ENCODE results near the gene TTC28. TPM values are rescaled to one million over a fixed set of nuclear protein-coding genes. Genes with fewer than 3 reads are reported as not detected.

TTC28 gene
- total and polyA plus RNA-seq, 2 donors (not counting 3 experiments of a cell fraction or from before 2014, with no cell fraction given), result 16.5 to 51.1 TPM

- no peak overlapping the region for H2AFZ ChIP-seq (ENCODE audit: low read depth, low read length)
- H3K27me3 ChIP-seq (ENCODE audit: control insufficient read depth in 2 of 2, insufficient read depth in 2 of 2, low read length in 2 of 2), result no peaks in the 10 kb centered on the region
- H3K79me2 ChIP-seq (ENCODE audit: control insufficient read depth, insufficient read depth, low read length), result no peaks in the 10 kb centered on the region
- H3K4me3 ChIP-seq (replicated peaks in 1 of 3; ENCODE audit: insufficient read depth in 1 of 3, low read depth in 1 of 3, low read length in 3 of 3), result no peak overlapping the region
- H3K4me2 ChIP-seq (ENCODE audit: insufficient read depth, low read length), result no peak overlapping the region
- TF ChIP-seq POLR2A (IDR thresholded peaks at IDR 0.05; ENCODE audit: low read depth, low read length) (no peak), POLR2AphosphoS5 (IDR thresholded peaks at IDR 0.05; ENCODE audit: insufficient read depth, low read depth, low read length) (no peak), MAX (IDR thresholded peaks at IDR 0.05; ENCODE audit: insufficient read depth, insufficient read length) (no peak), EZH2 (IDR thresholded peaks at IDR 0.05; ENCODE audit: borderline replicate concordance, low read depth, low read length, severe bottlenecking) (no peak)
- no peaks in the 10 kb centered on the region for H3K36me3 ChIP-seq (ENCODE audit: control insufficient read depth in 2 of 2, extremely low read depth in 1 of 2, insufficient read depth in 2 of 2, low read length in 2 of 2)
- H3K9me1 ChIP-seq (replicated peaks; ENCODE audit: control insufficient read depth, extremely low read depth, insufficient read depth, low read length), result no peaks in the 10 kb centered on the region
- FAIRE-seq, result no peak
- H3K27ac ChIP-seq (ENCODE audit: insufficient read depth, low read depth, low read length), result no peak overlapping the region
- BruUV-seq (replicated peaks), result no TSS peak
- dilution Hi-C loops (cut with MboI; ENCODE audit: extremely low pct_ligation_motif_present, low sequenced_read_pairs), result no loop called here
- intact Hi-C loops (cut with micrococcal nuclease), result loop anchor here (10.0 kb wide), 1 partner anchor 145 kb away; no protein-coding TSS in a partner anchor
- ChIA-PET CTCF (interaction anchor here (1.4 kb wide), 1 partner anchor 11 kb away, joined by 4 read pairs; no protein-coding TSS in a partner anchor), POLR2A (no interaction called here)
- no peak for DNase-seq (ENCODE audit: low read depth, low spot score)
- no peaks in the 10 kb centered on the region for H3K9me3 ChIP-seq (replicated peaks; ENCODE audit: control insufficient read depth, insufficient read depth, low read length)
- no peaks in the 10 kb centered on the region for H4K20me1 ChIP-seq (replicated peaks; ENCODE audit: control insufficient read depth, extremely low read depth, insufficient read depth, low read length)
- H3K9ac ChIP-seq (replicated peaks; ENCODE audit: extremely low read depth, insufficient read depth, low read length), result no peak overlapping the region
- H3K4me1 ChIP-seq (ENCODE audit: control insufficient read depth, extremely low read depth, insufficient read depth, low read length), result no peaks in the 10 kb centered on the region
Observed at GRCh38 chr22:28429711-28430110, 249.9 kb downstream of the TTC28 start.

- POLR2A ChIA-PET, result no interaction called here
- Histone ChIP-seq H2AFZ (ENCODE audit: low read depth, low read length) (no peak overlapping the region), H3K4me3 (replicated peaks in 1 of 3; ENCODE audit: insufficient read depth in 1 of 3, low read depth in 1 of 3, low read length in 3 of 3) (no peak overlapping the region), H3K79me2 (ENCODE audit: control insufficient read depth, insufficient read depth, low read length) (no peaks in the 10 kb centered on the region), H3K9me1 (replicated peaks; ENCODE audit: control insufficient read depth, extremely low read depth, insufficient read depth, low read length) (no peaks in the 10 kb centered on the region), H3K27me3 (ENCODE audit: control insufficient read depth in 2 of 2, insufficient read depth in 2 of 2, low read length in 2 of 2) (no peaks in the 10 kb centered on the region), H3K4me2 (ENCODE audit: insufficient read depth, low read length) (no peak overlapping the region), H3K9ac (replicated peaks; ENCODE audit: extremely low read depth, insufficient read depth, low read length) (no peak overlapping the region), H3K27ac (ENCODE audit: insufficient read depth, low read depth, low read length) (no peak overlapping the region), H4K20me1 (replicated peaks; ENCODE audit: control insufficient read depth, extremely low read depth, insufficient read depth, low read length) (no peaks in the 10 kb centered on the region), H3K4me1 (ENCODE audit: control insufficient read depth, extremely low read depth, insufficient read depth, low read length) (no peaks in the 10 kb centered on the region), H3K36me3 (ENCODE audit: control insufficient read depth in 2 of 2, extremely low read depth in 1 of 2, insufficient read depth in 2 of 2, low read length in 2 of 2) (no peaks in the 10 kb centered on the region), H3K9me3 (replicated peaks; ENCODE audit: control insufficient read depth, insufficient read depth, low read length) (no peaks in the 10 kb centered on the region)
- FAIRE-seq, result no peak
- CTCF ChIA-PET, result interaction anchor here (1.4 to 1.6 kb wide), 2 partner anchors 12 to 15 kb away, joined by 4 read pairs; no protein-coding TSS in a partner anchor
- dilution Hi-C loops (cut with MboI; ENCODE audit: extremely low pct_ligation_motif_present, low sequenced_read_pairs), result no loop called here
- intact Hi-C loops (cut with micrococcal nuclease), result no loop called here
- BruUV-seq (replicated peaks), result no TSS peak
- TF ChIP-seq EZH2 (IDR thresholded peaks at IDR 0.05; ENCODE audit: borderline replicate concordance, low read depth, low read length, severe bottlenecking), result no peak
- no peak for TF ChIP-seq POLR2A (IDR thresholded peaks at IDR 0.05; ENCODE audit: low read depth, low read length)
- no peak for TF ChIP-seq FOS (IDR thresholded peaks at IDR 0.05; ENCODE audit: borderline replicate concordance, insufficient read depth, low read length)
- no peak for TF ChIP-seq JUN (IDR thresholded peaks at IDR 0.05; ENCODE audit: borderline replicate concordance, insufficient read depth, insufficient read length, low read depth)
- TF ChIP-seq GATA2 (IDR thresholded peaks at IDR 0.05; ENCODE audit: insufficient read depth, insufficient read length, low read depth, low read length), result no peak
- TF ChIP-seq MYC (IDR thresholded peaks at IDR 0.05; ENCODE audit: low read depth, low read length), result no peak
- TF ChIP-seq POLR2AphosphoS5 (IDR thresholded peaks at IDR 0.05; ENCODE audit: insufficient read depth, low read depth, low read length), result no peak
- no peak for TF ChIP-seq MAX (IDR thresholded peaks at IDR 0.05; ENCODE audit: insufficient read depth, insufficient read length)
- no peak for TF ChIP-seq CTCF (IDR thresholded peaks at IDR 0.05; ENCODE audit: extremely low read depth in 1 of 2, insufficient read depth in 1 of 2, low read depth in 1 of 2, low read length in 2 of 2)
- peak; percentile 69 for DNase-seq (ENCODE audit: low read depth, low spot score)
Observed at GRCh38 chr22:28428271-28428670, 251.4 kb downstream of the TTC28 start.

All from endothelial cell of umbilical vein (primary cell).